Heart right ventricle (tissue), 16 donors: ENCODE data around the gene FAM163B. TPM values are rescaled to one million over a fixed set of nuclear protein-coding genes. Genes with fewer than 3 reads are reported as not detected.
A peak's percentile ranks its signal among the peaks of the same experiment; 100 is the strongest.

Experiments
- ATAC-seq, 8 donors: fragments of 200-7000 bp; cut with Tn5 transposase; one replicate each; pipeline ENCODE4 v1.9.1; 2020; ENCODE audit warnings: mild to moderate bottlenecking in 8 of 8, moderate library complexity in 8 of 8, moderate number of reproducible peaks in 1 of 8
- DNase-seq, 2 donors: peaks; one replicate each; pipeline ENCODE4 v3.0.0-alpha.2; 2020
- H3K27ac ChIP-seq, 10 donors: fragments of 200-600 bp; sonication (generic) in 2 of 10; one replicate each; pipeline versions ENCODE4 v1.5.0 to v1.8.0; 2020 to 2022; ENCODE audit warnings: mild to moderate bottlenecking in 3 of 10
- H3K27me3 ChIP-seq, 7 donors: fragments of 200-600 bp; one replicate each; pipeline ENCODE4 v1.8.0; 2021 to 2022; ENCODE audit warnings: mild to moderate bottlenecking in 2 of 7
- H3K36me3 ChIP-seq, 9 donors: fragments of 200-600 bp; sonication (generic) in 1 of 9; one replicate each; pipeline versions ENCODE4 v1.5.0 to v1.8.0; 2020 to 2022; ENCODE audit warnings: mild to moderate bottlenecking in 2 of 9
- H3K4me1 ChIP-seq, 9 donors: fragments of 200-600 bp; sonication (generic) in 1 of 9; one replicate each; pipeline versions ENCODE4 v1.5.0 to v1.8.0; 2020 to 2022; ENCODE audit warnings: mild to moderate bottlenecking in 4 of 9
- H3K4me3 ChIP-seq, 10 donors: fragments of 200-600 bp; sonication (generic) in 2 of 10; one replicate each; pipeline versions ENCODE4 v1.5.0 to v1.8.0; 2020 to 2022; ENCODE audit warnings: mild to moderate bottlenecking in 7 of 10, moderate library complexity in 2 of 10
- H3K9me3 ChIP-seq, 11 donors: fragments of 200-600 bp in 10 of 11; sonication (generic) in 2 of 11; one replicate each; pipeline versions ENCODE4 v1.5.0 to v1.8.0; 2013 to 2022; ENCODE audit warnings: mild to moderate bottlenecking in 2 of 11, control low read depth in 1 of 11, moderate library complexity in 1 of 11
- WGBS, 2 donors: extraction: QIAGEN DNeasy Blood & Tissue Kit; methylation state at CpG; one replicate each; pipeline ENCODE4 v1.1.7; 2013; ENCODE audit warnings: inconsistent platforms in 1 of 2; 5-methylcytosine and 5-hydroxymethylcytosine counted together
- intact Hi-C, 10 donors: fragments of 100-400 bp; cut with DNase I; formaldehyde crosslinking; loops; one replicate each; pipeline versions ENCODE4 v1.11.1 to v1.14.2; 2022
- polyA plus RNA-seq, 2 donors: library from polyadenylated mRNA; stranded (reverse); fragments of 200-250 nt; gene quantifications; one replicate each; pipeline ENCODE4 v1.2.3, GENCODE V29; 2013
- total RNA-seq, 10 donors: library from RNA; stranded (reverse); fragmentation: NEBNext Ultra II Directional in 3 of 10; extraction: Animal tissue kit (Norgen Biotek cat#: 25700) in 3 of 10; gene quantifications; one replicate each; pipeline versions ENCODE4 v1.2.1 to v1.2.4, GENCODE V29; 2021 to 2023
- TF ChIP-seq, protein P1 (sequence below), 9 donors: fragments of 200-600 bp; sonication (generic) in 2 of 9; IDR thresholded peaks; one replicate each; pipeline versions ENCODE4 v1.5.0 to v1.8.0; 2021 to 2022; ENCODE audit warnings: antibody characterized with exemption in 9 of 9, mild to moderate bottlenecking in 5 of 9, moderate library complexity in 1 of 9
- donor health status: Arrhythmogenic right ventricular cardiomyopathy.
- donor health status: ischemic (EF 13 %, LVEDD 7.1; RV severe dilation, severe dysfunction).
- donor health status: healthy with polysubstance abuse.
- donor health status: DM: no; HTN: yes; CAD: no.
- donor health status: DM: no; HTN: no; CAD: no.
- donor health status: ischemic (EF 25% LVEDD 6.9; RV normal size, moderate dysfunction).
- donor health status: ischemic (EF 25% LVEDD 5.7; RV mildly dilated, moderate dysfunction).
- donor health status: healthy.
- donor health status: DM: yes; HTN: yes; CAD: no.
- donor health status: Ischemic cardiomyopathy.
- donor health status: ischemic (EF 35%, LVEDD 5.7; RV mildly dilated, moderate dysfunction).
- donor health status: nonischemic (EF 11% LVEDD 7.7; RV severe dilation, severe dysfunction).
- donor health status: DM: yes; HTN: yes; CAD: no.
- donor health status: PGD.
- donor health status: ischemic (EF 29% LVEDD 5.4; RV normal size, mild dysfunction).
- donor health status: nonischemic (EF 23%, LVEDD 6.1; RV moderate dilation, normal function).

Gene FAM163B
- total and polyA plus RNA-seq, 12 donors, result 0.19 TPM; not detected in 11

DNA sequence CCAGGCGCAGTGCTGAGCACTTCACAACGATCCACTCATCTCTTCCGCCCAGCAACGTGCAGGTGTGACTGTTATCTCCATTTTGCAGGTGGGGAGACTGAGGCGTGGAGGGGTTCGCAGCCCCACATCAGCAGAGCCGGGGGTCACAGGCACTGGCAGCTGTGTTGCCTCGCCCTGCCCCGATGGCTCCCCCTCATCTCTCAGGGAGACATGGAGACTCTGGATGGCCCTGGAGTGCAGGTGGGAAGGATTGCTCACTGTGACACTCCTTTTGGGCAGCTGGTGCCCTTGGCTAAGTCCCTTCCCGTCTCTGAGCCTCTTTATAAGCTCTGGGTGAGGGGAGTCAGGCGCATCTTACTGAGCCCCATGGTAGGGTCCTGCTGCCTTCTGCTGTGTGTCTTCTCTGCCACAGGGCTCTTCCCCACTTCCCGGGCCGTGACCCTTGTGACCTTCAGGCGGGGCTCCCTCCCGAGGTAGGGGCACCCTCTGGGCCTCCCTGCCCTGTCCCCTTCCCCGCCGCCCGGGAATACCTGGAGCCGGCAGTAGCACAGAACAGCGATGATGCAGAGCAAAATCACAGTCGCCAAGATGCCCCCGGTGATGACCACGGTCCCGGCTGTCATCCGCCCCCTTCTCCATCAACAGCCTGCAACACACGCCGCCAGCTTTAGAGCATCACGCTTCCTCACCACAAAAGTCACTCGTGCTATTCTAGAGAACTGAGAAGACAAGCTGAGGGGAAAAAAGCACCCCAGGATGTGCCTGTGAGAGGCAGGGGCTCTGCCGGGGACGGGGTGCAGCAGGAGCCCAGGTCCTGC lies 29.4 kb downstream of the FAM163B start:
- WGBS, 2 donors, result 78 to 82% methylated on average over 31 of the region's 31 CpGs
- no peak for ATAC-seq
- DNase-seq, result no peak
- Histone ChIP-seq H3K27me3 (peaks cover 0 to 50% (median 20%) of the 10 kb centered on the region in 7 donors), H3K4me3 (no peak overlapping the region), H3K4me1 (peaks cover 6 to 66% (median 34%) of the 10 kb centered on the region in 9 donors), H3K27ac (no peak overlapping the region), H3K9me3 (no peaks in the 10 kb centered on the region), H3K36me3 (no peaks in the 10 kb centered on the region)
- intact Hi-C loops, result loop anchor here in 3 of 10 donors (5.0 to 10.0 kb wide), 3 partner anchors 43 to 135 kb away; partner anchors contain the start of gene ADAMTSL2 (in 2 of the 3)
- TF ChIP-seq, protein P1, sequence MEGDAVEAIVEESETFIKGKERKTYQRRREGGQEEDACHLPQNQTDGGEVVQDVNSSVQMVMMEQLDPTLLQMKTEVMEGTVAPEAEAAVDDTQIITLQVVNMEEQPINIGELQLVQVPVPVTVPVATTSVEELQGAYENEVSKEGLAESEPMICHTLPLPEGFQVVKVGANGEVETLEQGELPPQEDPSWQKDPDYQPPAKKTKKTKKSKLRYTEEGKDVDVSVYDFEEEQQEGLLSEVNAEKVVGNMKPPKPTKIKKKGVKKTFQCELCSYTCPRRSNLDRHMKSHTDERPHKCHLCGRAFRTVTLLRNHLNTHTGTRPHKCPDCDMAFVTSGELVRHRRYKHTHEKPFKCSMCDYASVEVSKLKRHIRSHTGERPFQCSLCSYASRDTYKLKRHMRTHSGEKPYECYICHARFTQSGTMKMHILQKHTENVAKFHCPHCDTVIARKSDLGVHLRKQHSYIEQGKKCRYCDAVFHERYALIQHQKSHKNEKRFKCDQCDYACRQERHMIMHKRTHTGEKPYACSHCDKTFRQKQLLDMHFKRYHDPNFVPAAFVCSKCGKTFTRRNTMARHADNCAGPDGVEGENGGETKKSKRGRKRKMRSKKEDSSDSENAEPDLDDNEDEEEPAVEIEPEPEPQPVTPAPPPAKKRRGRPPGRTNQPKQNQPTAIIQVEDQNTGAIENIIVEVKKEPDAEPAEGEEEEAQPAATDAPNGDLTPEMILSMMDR (IDR thresholded peaks at IDR 0.05), result no peak

DNA sequence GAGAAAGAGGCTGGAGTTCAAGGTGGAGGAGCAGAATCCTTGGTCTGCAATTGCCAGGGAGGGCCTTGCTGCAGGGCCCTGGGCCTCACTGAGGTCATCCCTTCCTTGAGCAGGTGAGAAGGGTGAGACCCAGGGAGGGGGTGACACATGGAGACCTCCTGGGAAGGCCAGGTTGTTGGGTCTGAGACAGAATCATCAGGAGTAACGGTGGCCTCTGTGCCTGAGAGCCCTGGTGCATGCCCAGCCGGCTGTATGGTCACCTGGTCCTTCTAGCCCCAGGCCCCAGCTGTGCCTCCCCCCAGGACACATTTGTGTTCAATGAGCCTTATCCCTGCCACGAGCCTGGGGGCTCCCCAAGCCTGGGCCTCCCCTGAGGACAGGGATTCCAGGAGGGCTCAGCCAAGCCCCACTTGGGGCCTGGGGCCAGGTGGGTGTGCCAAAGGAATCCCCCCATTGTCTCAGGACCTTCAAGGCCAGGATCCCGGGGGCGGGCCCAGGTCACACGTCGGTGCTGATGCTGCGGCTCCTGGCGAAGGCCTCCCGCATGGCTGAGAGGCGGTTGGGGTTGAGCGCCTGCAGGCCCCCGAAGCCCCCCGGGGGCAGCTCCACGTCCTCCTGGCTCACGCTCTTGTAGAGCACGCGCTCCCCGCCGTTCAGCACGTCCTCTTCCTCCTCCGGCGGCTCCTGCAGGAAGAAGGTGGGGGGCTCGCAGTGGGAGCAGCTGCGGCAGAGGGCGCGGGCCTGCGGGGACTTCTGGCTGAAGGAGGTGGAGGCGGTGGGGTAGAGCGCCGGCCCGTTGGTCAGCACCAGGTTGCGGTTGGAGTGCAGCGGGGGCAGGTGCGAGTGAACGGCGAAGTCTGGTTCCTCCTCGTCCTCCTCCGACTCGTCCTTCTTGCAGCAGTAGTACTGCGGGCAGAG lies 30.4 kb downstream of the FAM163B start:
- Histone ChIP-seq H3K27me3 (peaks cover 0 to 44% (median 16%) of the 10 kb centered on the region in 7 donors), H3K36me3 (no peaks in the 10 kb centered on the region), H3K4me1 (peaks cover 6 to 56% (median 28%) of the 10 kb centered on the region in 9 donors), H3K4me3 (no peak overlapping the region), H3K27ac (no peak overlapping the region), H3K9me3 (no peaks in the 10 kb centered on the region)
- no peak for DNase-seq
- intact Hi-C loops, result loop anchor here in 1 of 10 donors (5.0 kb wide), 1 partner anchor 41 kb away; no protein-coding TSS in a partner anchor
- TF ChIP-seq, protein P1 (IDR thresholded peaks at IDR 0.05), result no peak
- no peak for ATAC-seq
- 50 to 55% methylated on average over 41 of the region's 41 CpGs for WGBS, 2 donors

DNA sequence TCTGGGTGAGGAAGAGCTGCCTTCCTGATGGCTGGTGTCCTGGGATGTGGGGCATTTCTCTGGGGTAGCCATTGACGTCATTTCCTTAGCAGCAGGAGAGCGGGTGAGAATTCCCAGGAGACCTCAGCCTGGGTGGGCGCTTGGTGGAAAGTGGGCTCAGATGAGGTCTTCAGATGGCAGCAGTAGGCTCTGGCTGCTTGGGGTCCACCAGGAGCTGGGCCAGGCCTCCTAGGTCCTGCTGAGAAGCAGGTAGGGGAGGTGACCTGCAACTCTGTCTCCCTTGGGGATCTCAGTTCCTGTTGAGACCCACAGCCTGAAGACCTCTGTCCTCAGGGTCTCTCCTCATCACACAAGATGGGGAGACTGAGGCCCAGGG lies 31.5 kb downstream of the FAM163B start:
- 59 to 70% methylated on average over 3 of the region's 3 CpGs for WGBS, 2 donors

More for the DNA sequence above, 31.5 kb downstream of the FAM163B start:
- Histone ChIP-seq H3K27ac (peak overlapping the region in 1 of 10 donors; percentile 22), H3K4me3 (no peak overlapping the region), H3K36me3 (no peaks in the 10 kb centered on the region), H3K9me3 (no peaks in the 10 kb centered on the region), H3K27me3 (peaks cover 0 to 45% (median 16%) of the 10 kb centered on the region in 7 donors), H3K4me1 (peaks cover 2 to 53% (median 25%) of the 10 kb centered on the region in 9 donors)
- DNase-seq, result no peak
- no peak for ATAC-seq
- intact Hi-C loops, result loop anchor here in 1 of 10 donors (5.0 kb wide), 1 partner anchor 40 kb away; no protein-coding TSS in a partner anchor
- TF ChIP-seq, protein P1 (IDR thresholded peaks at IDR 0.05), result no peak
